ENCODE data around the gene NPRL2. TPM values are rescaled to one million over a fixed set of nuclear protein-coding genes. Genes with fewer than 3 reads are reported as not detected.

The NPRL2 gene
- total and polyA plus RNA-seq, 2 of the 8 experiments (the other 6 are each of a cell fraction or from before 2014, with no cell fraction given): 28.4 to 51.4 TPM

GRCh38 chr3:50350213-50350526 lies 405 bp downstream of the NPRL2 start (continued):
- TF ChIP-seq RNF2 (IDR thresholded peaks at IDR 0.05; ENCODE audit: borderline replicate concordance, low read depth, low read length, missing control alignments, poor library complexity, severe bottlenecking) (no peak), NANOG (IDR thresholded peaks at IDR 0.05; ENCODE audit: insufficient read depth, low read depth, low read length, poor library complexity, severe bottlenecking) (no peak)

All from H1 (cell line).